HG03159 (cell line): ENCODE measurements around the gene MDGA2.

Experiments used
- ATAC-seq: cut with Tn5 transposase; IDR thresholded peaks from one replicate; pipeline ENCODE4 v1.9.1; 2021; ENCODE audit warnings: mild to moderate bottlenecking, moderate library complexity; ENCODE audit not compliant: unreplicated experiment

The MDGA2 gene

DNA sequence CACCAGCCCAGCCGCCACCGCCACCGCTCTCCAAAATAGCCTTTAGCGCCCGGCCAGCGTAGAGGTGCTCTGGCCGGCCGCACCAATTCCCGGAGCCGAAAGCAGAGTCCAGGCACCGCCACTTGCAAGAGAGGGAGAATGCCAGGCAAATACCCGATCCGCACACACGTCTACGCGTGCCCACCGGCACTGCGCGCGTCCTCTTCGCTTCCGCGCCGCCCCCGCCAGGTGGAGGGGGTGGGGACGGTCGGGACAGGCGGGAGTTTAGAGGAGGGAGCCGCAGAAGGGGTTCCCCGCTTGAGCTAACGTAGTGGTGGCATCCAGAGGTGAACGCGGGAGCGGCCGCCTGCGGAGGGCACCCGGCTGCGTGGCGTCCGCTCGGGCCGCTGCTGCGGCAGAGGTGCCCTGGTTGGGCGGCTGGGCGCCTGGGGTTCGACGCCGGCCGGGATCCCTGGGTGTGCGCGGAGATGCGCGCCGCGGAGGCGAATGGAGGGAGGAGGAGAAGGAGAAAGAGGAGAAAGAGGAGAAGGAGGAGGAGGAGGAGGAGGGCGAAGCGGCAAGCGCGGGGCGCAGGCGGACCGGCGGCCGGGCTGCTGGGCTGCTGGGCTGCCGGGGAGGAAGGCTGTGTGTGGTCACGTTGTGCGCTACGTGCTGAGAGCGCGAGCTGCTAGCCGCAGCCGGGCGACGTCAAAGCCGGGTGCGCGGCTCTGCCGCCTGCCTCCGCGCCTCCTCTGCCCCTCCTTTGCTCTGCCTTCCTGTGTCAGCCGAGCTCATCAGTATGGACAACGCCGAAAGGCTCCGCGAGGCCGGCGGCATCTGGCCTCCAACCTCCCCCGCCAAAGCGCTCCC lies at the start of gene MDGA2:
Gene MDGA2, minus strand, starts transcription at position 140 of the 849 bp plus-strand sequence.
- ATAC-seq = no peak

DNA sequence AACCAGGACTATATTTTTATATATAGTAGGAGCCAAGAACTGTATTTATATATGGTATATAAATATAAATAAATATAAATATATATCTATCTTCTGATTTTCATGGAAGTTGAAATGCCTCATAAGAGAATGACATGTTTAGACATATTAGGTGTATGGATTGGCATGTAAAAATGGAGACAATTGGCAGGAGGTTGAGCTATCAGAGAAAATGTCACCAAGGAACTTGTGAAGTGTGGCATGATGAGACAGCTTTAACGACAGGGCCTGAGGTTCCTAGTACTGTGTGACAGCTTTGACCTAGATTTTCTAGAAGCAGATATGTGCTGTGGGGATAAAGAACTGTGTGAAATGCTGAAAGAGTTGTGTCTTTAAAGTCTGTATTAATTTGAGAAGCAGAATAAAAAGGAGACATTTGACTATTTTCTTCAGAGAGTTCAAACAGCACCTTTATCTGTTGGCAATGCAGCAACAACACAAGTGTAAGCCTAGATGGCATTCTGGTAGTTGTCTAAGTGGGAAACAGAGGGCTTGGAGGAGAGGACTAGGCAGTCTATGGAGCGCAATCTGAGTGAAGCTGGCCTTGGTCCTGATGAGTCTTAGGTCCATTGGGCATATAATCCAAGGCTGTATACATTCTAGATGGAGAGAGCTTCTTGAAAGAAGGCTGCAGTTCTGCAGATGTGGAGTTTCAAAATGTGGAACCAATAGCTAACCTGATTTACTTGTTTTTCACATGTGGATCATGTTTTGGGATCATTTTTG lies 47.7 kb upstream of the MDGA2 start:
- no peak for ATAC-seq

DNA sequence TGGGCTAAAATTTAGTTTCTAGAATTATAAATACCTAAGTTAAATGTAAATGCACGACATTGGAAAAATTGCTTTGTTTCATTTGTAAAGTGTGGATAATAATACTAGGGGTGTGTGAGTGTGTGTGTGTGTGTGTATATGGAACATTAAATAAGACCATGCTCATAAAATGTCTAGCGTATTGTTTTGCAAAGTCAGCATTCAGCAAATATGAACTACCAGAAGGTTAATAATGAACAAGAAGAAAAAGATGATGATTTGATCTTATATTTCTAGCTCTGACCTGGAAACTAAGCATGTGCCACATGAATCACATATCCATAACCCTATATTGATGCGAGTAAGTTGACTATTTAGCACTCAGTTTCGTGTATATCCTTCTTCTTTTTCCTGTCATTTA lies 44.9 kb upstream of the MDGA2 start:
- no peak for ATAC-seq

DNA sequence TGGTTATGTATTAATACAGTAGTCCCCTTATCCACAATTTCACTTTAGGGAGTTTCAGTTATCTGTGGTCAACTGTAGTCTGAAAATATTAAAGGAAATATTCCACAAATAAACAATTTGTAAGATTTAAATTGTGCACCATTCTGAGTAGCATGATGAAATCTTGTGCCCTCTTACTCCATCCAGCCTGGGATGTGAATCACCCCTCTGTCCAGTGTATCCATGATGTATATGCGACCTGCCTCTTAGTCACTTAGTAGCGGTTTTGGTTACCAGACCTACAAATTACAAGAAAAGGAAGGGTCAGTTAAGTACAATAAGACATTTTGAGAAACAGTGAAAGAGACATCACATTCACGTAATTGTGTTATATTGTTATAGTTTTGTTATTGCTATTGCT lies 39.9 kb upstream of the MDGA2 start:
- no peak for ATAC-seq

DNA sequence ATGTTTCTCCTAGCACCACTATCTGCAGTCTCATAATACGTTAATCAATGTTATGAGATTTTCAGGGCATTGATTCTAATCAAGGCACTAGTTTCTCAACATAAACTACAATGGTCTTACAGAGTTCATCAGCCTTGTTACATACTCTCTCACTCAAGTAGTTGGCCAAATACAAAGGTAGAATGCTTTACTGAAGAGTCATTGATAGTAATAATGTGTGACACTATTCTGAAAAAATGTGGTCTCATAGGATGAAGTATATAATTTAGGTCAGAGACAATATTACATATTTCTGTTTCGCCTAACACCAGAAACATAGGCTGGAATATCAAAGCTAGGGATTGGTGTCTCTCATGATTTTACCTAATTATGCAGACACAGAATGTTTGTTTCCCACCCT lies 35.2 kb upstream of the MDGA2 start:
- no peak for ATAC-seq

DNA sequence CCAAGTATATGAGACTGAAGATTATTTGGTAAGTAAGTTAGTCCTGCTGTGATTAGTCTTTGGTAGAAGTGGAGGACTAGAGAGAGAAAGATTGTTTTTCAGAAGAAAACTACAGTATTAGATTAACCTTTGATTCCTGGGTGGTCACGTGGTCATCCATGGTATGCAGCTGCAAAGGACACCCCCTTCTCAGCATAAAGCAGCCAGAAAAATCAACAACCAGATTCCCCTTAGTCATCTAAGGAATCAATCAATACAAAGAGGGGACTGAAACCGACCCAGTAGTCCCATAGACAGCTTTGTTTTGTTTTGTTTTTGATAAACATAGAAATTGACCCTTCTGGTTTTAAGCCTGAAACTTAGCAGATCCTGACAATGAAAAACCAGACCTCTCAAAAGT lies 30.3 kb upstream of the MDGA2 start:
- no peak for ATAC-seq

DNA sequence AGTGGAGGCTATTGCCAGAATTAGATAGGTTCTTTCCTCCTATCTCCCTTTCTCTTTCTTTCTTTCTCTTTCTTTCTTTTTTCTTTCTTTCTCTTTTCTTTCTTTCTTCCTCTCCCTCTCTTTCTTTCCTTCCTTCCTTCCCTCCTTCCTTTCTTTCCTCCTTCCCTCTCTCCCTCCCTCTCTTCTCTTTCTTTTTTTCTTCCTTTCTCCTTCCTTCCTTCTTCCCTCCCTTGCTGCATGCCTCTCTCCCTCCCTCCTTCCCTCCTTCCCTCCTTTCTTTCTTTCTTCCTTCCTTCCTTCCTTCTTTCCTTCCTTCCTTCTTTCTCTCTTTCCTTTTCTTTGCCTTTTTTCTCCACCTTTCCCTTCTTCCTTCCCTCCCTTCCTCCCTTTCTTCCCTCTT lies 16.4 kb upstream of the MDGA2 start:
- ATAC-seq = no peak

DNA sequence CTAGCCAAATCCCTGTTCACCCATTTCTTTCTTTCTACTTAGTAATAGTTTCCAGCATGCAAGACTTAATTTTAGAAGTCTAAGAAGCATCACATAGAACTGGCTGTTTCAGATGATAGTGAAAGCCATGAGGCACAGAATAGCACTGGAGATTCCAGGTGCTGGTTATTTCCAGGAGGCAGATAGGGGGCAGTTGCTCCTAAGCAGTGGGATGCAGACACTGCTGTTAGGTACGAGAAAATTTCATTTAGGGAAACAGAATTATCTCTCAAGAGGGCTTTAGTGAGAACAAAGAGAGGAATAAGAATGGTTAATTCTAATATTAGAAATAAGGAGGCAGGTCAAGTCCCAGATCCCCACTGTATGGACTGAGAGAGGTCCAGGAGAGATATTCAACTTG lies 3.6 kb upstream of the MDGA2 start:
- no peak for ATAC-seq

DNA sequence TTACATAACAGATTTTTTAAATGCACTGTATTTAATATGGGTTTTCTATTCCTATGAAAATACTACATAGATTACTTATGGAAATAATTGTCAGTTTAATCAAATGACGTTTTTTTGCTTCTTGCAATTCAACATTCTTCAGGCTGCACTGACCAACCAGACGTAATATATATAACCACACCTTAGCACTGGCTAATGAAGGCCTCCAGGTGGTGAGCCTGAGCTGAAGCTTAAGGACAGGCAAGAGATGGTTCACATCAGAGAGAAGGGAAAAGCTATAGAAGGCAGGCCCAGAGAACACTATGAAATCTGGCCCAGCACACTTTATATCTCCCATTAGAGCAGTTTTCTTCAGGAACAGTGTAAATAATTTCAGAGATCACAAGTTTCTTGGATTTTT lies 2.8 kb upstream of the MDGA2 start:
- no peak for ATAC-seq

DNA sequence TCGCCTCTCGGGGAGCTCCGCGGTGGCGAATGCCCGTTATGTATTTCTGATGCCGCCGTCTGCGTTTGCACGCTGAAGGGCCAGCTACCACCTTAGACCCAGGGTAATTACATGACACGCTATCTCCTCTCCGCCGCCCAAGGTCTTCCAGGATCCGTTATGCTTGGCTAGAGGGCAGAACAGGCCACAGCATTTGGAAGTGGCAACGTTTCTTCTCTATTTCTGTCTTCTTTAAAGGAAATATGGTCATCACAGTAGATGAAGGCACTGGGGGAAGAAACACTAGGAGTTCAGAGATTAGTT lies 861 bp upstream of the MDGA2 start:
- ATAC-seq = no peak

DNA sequence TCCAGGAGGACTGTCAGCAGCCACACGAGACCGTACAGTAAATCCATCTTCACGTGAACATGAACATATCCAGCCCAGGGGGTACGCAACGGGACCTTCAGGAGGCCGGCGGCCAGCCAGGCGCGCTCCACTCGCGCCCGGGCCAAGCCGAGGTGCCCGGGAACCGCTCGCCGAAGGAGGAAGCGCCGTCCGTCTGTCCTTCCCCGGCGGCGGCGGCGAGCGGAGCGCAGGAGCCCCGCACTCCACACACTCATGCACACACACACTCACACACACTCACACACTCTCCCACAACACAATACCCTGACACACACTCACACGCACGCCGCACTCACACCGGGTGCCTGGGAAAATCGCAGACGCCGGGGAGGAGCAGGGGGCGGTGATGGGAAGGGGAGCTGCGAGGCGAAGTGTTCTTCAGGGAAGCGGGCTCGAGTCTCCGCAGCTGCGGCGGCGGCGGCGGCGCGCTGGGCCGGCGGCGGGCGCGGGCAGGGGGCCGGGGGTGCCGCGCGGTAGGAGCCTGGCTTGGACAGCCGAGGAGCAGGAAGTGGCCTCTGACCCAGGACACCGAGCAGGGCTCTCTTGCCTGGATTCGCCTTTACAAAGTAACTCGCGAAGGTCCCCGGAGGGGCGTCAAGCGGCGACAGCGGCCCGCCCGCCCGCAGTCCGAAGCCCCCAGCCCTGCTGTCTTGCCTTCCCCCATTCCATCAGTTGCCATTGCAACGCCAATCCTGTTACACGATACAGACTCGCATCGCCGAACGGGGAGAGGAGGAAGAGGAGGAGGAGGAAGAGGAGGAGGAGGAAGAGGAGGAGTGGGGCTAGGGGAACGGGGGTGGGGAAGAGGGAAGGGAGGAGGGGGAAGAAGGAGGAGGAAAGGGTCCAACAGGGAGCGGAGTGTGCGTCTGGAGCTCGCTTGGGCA lies 601 bp downstream of the MDGA2 start:
- ATAC-seq = no peak

DNA sequence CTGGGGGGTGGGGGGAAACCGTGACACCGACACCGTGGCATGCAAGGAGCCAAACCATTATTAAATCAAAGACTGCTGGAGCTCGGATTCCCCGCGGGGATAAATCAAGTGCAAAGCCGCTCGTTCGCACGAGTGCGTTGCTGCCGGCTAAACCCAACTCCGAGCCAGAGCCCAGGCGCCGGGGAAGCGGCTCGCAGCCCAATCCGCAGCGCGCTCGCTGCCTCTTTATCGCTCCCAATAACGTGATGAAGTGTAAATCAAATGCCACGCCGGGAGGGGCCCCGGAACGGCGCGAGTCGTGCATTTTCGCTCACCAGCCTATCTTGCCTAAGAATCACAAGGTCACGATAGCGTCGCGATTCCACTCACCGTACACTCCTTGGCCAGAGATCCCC lies 1.3 kb downstream of the MDGA2 start:
- no peak for ATAC-seq

DNA sequence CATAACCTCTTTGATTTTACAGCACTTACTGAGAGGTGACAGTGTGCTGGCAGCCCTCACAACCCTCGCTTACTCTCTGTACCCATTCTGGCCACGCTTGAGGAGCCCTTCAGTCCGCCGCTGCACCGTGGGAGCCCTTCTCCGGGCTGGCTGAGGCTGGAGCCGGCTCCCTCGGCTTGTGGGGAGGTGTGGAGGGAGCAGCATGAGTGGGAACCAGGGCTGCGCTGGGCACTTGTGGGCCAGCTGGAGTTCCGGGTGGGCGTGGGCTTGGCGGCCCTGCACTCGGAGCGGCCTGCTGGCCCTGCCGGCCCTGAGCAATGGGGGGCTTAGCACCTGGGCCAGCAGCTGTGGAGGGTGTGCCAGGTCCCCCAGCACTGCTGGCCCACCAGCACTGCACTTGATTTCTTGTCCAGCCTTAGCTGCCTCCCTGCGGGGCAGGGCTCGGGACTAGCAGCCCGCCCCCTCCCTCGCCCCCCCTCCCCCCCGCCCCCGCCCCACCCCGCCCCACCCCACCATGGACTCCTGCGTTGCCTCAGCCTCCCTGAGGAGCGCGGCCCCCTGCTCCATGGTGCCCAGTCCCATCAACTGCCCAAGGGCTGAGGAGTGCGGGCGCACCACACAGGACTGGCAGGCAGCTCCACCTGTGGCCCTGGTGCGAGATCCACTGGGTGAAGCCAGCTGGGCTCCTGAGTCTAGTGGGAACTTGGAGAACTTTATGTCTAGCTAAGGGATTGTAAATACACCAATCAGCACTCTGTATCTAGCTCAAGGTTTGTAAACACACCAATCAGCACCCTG lies 9.9 kb downstream of the MDGA2 start:
- ATAC-seq = no peak

DNA sequence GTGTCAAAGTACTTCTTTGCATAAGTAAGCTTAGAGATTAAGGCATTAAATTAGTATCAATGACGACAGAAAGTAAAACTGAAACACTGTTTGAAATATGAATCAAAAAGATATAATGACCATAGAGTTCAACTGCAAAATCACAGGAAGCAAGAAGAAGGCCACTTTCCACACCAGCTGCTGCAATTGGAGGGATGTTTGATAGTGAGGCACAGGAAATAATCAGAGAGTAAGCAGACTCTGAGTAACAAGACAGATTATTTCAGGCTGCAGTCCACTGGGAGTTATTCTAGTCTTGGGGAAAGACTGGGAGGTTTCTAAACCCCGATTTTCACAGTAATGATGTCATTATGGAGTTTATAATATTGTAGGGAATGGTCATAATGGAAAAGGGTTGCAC lies 12.9 kb downstream of the MDGA2 start:
- ATAC-seq = no peak

DNA sequence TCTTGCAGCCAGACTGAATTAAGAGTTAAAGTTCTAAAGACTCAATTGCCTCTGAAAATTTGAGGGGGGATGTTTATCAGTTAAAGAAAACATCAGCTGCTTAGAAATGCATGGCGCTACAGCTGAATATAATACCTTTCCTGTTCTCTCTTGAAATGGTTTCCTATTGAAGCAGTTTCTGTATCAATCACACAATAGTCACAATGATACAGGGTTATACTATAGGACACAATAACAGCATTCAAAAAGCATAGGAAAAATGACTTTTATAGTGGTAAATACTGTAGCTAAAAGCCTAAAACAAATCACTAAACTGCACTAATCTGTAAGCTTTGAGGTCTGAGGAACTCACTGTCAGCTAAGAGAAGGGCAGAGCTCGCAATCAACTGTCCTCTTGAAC lies 15.2 kb downstream of the MDGA2 start:
- no peak for ATAC-seq

DNA sequence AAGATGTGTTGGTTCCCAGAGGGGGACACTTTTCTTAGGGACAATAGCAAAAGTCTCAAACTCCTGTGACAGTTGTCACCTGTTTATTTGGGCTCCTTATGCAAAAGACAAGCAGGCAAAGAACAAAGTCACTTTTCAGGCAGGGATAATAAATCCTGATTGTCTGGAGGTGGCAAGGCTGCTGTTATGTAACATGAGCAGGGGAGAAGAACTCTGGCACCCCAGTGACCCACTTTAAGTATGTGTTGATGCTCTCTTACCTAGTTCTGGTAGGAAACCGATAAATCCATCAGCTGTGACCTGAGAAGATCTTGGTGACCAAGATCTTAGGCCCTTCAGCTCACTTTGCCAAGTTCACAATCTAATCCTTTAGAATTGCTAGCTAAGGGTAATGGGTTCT lies 17.4 kb downstream of the MDGA2 start:
- no peak for ATAC-seq

DNA sequence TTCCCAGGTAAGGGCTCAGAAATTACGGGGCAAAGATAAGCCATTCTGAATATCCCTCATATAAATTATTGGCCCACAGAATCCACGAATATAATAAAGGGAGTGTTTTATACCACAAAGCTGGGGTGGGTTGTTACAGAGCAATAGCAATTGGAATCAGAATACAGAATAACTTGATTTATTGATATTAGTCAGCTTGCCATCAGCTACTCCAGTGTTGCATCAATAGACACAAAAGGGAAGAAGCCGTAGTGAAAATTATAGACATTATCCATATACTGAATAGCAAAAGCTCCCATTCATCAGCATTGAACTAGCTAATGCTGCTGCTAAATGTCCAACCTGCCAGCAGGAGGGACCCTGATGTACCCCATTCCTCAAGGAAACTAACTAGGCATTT lies 18.3 kb downstream of the MDGA2 start:
- ATAC-seq = no peak

DNA sequence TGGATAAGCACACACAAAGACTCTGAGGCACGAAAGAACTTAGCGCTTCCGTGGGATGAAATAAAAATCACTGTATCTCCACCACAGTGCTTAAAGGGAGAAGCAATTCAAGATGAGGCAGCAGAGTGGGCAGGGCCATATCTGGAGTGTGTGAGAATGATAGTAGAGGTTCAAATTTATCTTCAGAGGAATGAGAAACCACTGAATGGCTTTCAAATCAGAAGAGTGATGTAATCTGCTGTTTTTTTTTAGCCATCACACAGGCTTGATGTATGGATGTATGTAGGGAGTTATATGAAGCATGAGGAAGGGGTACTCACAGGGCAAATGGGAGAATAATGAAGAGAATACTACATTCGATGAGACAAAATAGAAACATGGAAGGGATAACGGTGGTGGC lies 24.1 kb downstream of the MDGA2 start:
- ATAC-seq = no peak

DNA sequence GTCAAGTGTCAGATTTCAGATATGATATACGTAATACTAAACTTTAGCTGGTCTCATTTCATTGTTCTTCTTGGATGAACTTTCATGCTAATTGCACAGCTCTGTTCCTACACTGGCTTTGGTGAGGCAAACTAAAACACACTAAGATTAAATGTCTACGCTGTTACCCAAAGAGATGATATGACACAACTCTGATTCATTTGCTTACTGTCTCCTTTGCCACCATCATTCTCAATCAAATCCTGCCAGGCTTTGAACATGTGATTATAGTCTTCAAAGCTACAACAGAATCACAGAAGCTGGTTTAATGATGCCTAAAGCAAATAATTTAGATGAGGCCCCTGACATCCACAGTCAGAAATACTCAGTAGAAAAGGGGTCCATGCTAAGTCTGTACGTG lies 37.7 kb downstream of the MDGA2 start:
- no peak for ATAC-seq

DNA sequence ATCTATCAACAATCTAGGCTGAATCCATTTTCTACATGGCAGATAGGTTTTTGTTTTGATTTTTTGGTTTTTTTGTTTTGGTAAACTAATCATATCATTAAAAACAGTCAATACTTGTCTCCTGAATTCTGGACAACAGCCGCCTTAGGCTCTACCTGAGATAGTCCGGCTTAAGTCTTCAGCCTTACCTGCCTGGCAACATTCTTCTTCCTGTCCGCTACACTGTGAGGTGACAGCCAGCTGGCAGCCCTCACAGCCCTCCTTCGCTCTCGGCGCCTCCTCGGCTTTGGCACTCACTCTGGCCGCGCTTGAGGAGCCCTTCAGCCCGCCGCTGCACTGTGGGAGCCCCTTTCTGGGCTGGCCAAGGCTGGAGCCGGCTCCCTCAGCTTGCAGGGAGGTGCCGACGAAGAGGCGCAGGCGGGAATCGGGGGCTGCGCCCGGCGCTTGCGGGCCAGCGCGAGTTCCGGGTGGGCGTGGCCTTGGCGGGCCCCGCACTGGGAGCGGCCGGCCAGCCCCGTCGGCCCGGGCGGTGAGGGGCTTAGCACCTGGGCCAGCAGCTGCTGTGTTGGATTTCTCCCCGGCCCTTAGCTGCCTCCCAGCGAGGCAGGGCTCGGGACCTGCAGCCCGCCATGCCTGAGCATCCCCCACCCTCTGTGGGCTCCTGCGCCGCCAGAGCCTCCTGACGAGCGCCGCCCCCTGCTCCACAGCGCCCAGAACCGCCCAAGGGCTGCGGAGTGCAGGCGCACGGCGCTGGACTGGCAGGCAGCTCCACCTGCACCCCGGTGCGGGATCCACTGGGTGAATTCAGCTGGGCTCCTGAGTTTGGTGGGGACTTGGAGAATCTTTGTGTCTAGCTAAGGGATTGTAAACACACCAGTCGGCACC lies 49.0 kb downstream of the MDGA2 start:
- ATAC-seq = no peak
